ENCODE measurements around the gene SOX2.

DNA sequence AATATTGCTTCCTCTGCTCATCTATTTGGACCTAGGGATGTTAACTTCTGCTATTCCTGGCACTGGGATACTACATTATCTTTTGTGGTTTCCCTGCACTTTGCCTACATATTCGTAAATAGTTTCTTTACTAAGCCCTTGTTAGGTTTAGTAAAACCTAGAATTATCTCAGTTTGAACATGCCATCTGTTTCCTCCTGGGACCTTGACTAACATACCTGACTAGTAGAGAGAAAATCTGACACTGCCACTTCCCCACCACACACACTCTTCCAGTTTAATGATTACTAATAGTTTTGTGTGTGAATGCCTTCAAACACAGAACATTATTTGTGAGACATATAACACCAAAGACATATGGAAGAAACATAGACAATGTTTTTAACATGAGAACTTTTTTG, 28.2 kb upstream of the SOX2 start:
- no peak for TF ChIP-seq POLR2A (IDR thresholded peaks at IDR 0.05)
- TF ChIP-seq, protein P1, sequence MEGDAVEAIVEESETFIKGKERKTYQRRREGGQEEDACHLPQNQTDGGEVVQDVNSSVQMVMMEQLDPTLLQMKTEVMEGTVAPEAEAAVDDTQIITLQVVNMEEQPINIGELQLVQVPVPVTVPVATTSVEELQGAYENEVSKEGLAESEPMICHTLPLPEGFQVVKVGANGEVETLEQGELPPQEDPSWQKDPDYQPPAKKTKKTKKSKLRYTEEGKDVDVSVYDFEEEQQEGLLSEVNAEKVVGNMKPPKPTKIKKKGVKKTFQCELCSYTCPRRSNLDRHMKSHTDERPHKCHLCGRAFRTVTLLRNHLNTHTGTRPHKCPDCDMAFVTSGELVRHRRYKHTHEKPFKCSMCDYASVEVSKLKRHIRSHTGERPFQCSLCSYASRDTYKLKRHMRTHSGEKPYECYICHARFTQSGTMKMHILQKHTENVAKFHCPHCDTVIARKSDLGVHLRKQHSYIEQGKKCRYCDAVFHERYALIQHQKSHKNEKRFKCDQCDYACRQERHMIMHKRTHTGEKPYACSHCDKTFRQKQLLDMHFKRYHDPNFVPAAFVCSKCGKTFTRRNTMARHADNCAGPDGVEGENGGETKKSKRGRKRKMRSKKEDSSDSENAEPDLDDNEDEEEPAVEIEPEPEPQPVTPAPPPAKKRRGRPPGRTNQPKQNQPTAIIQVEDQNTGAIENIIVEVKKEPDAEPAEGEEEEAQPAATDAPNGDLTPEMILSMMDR (IDR thresholded peaks at IDR 0.05) = no peak
